Glomerular endothelial cell (primary cell): ENCODE results near the gene TEX261. TPM values are rescaled to one million over a fixed set of nuclear protein-coding genes. Genes with fewer than 3 reads are reported as not detected.

Source experiments
- DNase-seq: peaks from one replicate; pipeline ENCODE4 v3.0.0-alpha.2; 2011; ENCODE audit warnings: low read depth, low spot score; ENCODE audit errors: extremely low read depth
- total RNA-seq: library from RNA; depleted of rRNA; stranded (reverse); fragments of >200 nt; gene quantifications from 2 replicates; pipeline ENCODE4 v1.2.3, GENCODE V29; 2015

The TEX261 gene
- total RNA-seq, 1 donor from 2014 or later = 43.7 TPM

DNA sequence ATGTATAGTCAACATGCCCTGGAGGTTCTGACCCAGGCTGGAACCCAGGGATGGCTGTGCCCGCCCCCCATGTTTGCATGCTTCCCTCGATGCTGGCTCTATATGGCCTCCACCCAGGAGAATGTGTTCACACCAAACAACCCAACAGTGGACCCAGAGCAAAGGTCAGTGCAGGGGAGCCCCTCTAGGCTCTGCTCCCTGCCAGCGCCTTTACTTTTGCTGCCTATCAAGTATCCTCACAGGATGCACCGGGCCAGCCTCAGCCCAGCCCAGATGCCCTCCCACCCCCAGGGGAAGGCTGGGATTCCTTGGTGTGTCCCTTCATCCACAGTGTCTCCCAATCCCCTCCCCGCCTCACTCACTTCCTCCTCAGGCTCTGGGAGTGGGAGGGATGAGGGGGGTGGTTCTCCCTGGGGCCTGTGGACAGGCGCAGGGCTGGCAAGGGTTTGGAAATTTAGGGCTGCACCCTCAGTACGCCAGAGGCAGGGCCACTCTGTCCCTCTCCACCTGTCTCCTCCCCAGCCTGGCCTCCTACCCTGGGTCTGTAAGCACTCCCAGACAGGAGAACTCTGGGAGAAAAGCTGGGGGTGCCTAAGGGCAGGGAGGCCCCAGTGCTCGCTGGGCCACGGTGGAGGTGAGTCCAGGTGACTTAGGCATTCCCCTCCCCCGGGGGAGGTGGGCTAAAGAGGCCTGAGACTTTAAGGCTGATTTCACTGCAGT lies 56.6 kb downstream of the TEX261 start:
- DNase-seq = no peak

DNA sequence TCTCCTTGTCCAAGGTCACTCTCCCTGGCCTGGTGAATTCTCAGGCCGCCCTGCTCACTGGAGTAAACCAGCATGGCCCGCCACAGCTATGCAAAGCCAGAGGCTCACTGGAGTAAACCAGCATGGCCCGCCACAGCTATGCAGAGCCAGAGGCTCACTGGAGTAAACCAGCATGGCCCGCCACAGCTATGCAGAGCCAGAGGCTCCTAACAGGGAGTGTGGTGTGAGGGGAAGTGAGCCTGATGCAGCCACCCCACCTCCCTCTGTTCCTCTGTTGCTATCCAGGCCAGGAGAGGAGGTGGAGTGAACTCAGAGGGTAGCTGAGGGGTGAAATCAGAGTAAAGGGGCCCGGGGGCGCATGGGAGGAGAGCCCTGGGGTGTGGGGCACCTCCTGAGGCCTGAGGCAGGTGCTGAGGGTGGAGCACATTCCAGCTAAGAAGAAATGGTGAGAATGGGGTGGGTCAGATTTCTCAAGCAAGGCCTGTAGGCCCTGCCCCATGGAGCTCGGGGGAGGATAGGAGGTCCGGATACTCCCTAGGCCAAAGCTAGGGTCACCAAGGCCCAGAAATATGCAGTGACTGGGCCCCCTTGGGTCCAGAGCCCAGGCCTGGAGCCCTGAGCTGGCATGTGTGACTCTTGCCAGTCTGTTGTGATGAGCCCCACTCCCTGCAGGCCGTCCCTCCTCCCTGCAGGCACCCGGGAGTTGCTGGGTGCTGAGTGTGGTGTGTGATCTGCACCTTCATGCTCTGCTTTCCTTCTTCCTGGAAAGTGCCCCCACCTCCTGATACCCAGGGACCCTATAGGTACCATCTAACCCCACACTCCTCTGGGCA lies 57.5 kb downstream of the TEX261 start:
- no peak for DNase-seq

DNA sequence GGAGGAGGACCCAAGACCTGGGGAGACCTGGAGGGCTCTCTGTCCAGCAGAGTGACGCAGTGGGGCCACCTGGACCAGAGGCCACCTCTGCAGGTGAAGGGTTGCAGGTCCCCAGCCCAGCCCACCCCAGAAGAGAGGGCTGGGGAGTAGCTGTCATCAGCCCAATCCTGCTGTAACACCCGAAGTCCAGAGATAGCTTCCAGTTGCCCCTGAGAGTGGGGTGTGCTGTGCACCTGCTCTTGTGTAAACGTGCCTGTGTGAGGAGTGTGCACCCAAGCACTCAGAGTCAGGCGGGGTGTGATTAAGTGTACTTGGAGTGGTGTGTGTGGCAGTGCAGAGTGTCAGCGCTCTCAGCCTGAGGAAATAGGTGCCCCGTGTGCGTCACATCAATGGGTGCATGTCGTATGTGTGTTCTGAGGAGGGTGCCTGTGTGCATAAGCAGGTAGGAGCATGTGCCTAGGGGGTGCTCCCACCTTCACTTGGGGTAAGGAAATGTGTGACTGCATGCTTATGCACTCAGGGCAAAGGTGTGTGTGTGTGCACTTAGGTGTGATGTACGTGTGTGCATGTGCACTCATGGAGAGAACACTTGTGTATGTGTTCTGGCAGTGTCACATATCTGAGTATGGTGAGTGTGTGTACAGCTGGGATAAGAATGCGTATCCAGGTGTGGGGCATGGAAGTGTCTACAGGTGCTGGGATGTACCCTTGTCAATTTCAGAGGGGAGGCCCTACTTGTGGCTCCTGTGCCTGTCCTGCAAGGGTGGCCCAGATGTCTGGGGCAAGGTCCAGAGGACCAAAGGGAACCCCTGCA lies 58.3 kb downstream of the TEX261 start:
- no peak for DNase-seq

Other genes starting within 250 kb of the TEX261 start
- 0.47 and 0.68 TPM in 2 replicates for gene ADD2, start 226.7 kb downstream of the TEX261 start, total RNA-seq
- not detected in 2 replicates for gene FIGLA, start 204.2 kb downstream of the TEX261 start, total RNA-seq
- gene CLEC4F, start 174.3 kb downstream of the TEX261 start, total RNA-seq = 0.18 TPM in 1 of 2 replicates, not detected in the other
- not detected in 2 replicates for gene CD207, start 159.1 kb downstream of the TEX261 start, total RNA-seq
- gene VAX2, start 94.3 kb downstream of the TEX261 start, total RNA-seq = 0.48 and 0.53 TPM in 2 replicates
- gene ATP6V1B1, start 59.0 kb downstream of the TEX261 start, total RNA-seq = not detected in 2 replicates
- gene ANKRD53, start 16.2 kb downstream of the TEX261 start, total RNA-seq = 0.34 and 0.53 TPM in 2 replicates
- gene NAGK, start 73.8 kb upstream of the TEX261 start, total RNA-seq = 158 and 219 TPM in 2 replicates
- 5.6 and 7.2 TPM in 2 replicates for gene MCEE, start 135.4 kb upstream of the TEX261 start, total RNA-seq
- gene MPHOSPH10, start 135.8 kb upstream of the TEX261 start, total RNA-seq = 17.9 and 23.2 TPM in 2 replicates
- gene PAIP2B, start 232.2 kb upstream of the TEX261 start, total RNA-seq = 0.47 and 0.87 TPM in 2 replicates